Activated CD4-positive, alpha-beta T cell treated with anti-CD3 and anti-CD28 coated beads for 36 hours (primary cell): ENCODE measurements around the gene APLP1. TPM values are rescaled to one million over a fixed set of nuclear protein-coding genes. Genes with fewer than 3 reads are reported as not detected.
"Not testable (repeated sequence)": the region's sequence is repeated elsewhere in the genome, so short reads cannot be mapped to it uniquely, and the experiment has no call there.

ENCODE experiments used
- ATAC-seq: fragments of 200-7000 bp; cut with Tn5 transposase; one replicate; pipeline ENCODE4 v1.10.0; 2021; ENCODE audit warnings: mild to moderate bottlenecking, moderate library complexity
- CTCF ChIA-PET: fragments of 350-600 bp; sonication (Branson Sonifier 250); formaldehyde crosslinking; loops from one replicate; lab custom pipeline; 2021; ENCODE audit warnings: antibody characterized with exemption; lab: Charles Lee
- POLR2A ChIA-PET: fragments of 350-600 bp; sonication (Branson Sonifier 250); formaldehyde crosslinking; loops from one replicate; lab custom pipeline; 2021; ENCODE audit warnings: antibody characterized with exemption, inconsistent platforms; lab: Charles Lee
- DNase-seq: peaks from one replicate; pipeline ENCODE4 v3.0.0-alpha.2; 2020
- H3K27ac Mint-ChIP-seq: one replicate; pipeline ENCODE4 v1.8.0; 2021; ENCODE audit warnings: mixed read lengths
- H3K27me3 Mint-ChIP-seq: one replicate; pipeline ENCODE4 v1.8.0; 2021; ENCODE audit warnings: mixed read lengths
- H3K36me3 Mint-ChIP-seq: one replicate; pipeline ENCODE4 v1.8.0; 2021; ENCODE audit warnings: low read depth, mixed read lengths
- H3K4me1 Mint-ChIP-seq: one replicate; pipeline ENCODE4 v1.8.0; 2021; ENCODE audit warnings: mixed read lengths
- H3K4me3 Mint-ChIP-seq: one replicate; pipeline ENCODE4 v1.8.0; 2021; ENCODE audit warnings: mild to moderate bottlenecking, moderate library complexity, mixed read lengths
- H3K9me3 Mint-ChIP-seq: one replicate; pipeline ENCODE4 v1.8.0; 2021; ENCODE audit warnings: low read depth, mixed read lengths
- intact Hi-C, 2 experiments: fragments of 100-400 bp; cut with DNase I in 1 of 2; cut with micrococcal nuclease in 1 of 2; formaldehyde crosslinking; loops; one replicate each; pipeline versions ENCODE4 v1.14.2 to v1.15.1; 2022 to 2024; cut with DNase I, micrococcal nuclease
- total RNA-seq, 2 experiments: library from RNA; stranded (reverse); gene quantifications; one replicate each; pipeline ENCODE4 v1.2.3, GENCODE V29; 2021

Gene APLP1
- 1 to 10 TPM; 2.3 to 3.0 TPM for total RNA-seq

DNA sequence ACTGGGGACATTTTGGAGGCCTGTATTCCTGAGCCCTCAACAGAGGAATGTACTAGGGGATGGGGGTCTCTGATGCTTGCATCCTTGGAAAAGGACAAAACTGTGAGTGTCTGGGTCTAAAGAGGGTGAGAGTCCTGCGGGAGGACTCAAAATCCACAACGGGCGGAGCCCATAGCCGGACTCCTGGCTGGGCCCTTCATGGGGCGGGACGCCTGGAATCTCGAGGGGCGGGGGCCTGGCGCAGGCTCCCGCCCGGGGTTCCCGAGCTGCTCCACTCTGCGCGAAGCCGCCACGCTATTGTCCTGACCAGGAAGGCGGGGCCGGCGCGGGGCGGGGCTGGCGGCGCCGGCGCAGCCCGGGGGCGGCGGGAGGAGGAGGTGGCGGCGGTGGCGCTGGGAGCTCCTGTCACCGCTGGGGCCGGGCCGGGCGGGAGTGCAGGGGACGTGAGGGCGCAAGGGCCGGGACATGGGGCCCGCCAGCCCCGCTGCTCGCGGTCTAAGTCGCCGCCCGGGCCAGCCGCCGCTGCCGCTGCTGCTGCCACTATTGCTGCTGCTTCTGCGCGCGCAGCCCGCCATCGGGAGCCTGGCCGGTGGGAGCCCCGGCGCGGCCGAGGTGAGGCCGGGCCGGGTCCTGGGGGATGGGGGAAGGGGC lies at the start of gene APLP1:
Gene APLP1 (plus strand): TSS at position 403 of the 651 bp plus-strand sequence. CDS start 63 bp downstream, at position 466.
- CTCF ChIA-PET: no interaction called here
- Mint-ChIP-seq H3K36me3 (no peaks in the 10 kb centered on the region), H3K4me1 (peaks cover 14% of the 10 kb centered on the region), H3K27ac (no peak within 1 kb of the TSS), H3K9me3 (no peaks in the 10 kb centered on the region), H3K27me3 (peaks cover 37% of the 10 kb centered on the region), H3K4me3 (peak within 1 kb of the TSS; percentile 29)
- DNase-seq (peak; percentile 82), ATAC-seq (peak; percentile 50)
- POLR2A ChIA-PET: interaction anchor here (0.8 kb wide), 1 partner anchor 63 kb away, joined by 5 read pairs; no protein-coding TSS in a partner anchor
- intact Hi-C loops: loop anchor here in 1 of 2 experiments (1.0 kb wide), 1 partner anchor 128 kb away; no protein-coding TSS in a partner anchor

DNA sequence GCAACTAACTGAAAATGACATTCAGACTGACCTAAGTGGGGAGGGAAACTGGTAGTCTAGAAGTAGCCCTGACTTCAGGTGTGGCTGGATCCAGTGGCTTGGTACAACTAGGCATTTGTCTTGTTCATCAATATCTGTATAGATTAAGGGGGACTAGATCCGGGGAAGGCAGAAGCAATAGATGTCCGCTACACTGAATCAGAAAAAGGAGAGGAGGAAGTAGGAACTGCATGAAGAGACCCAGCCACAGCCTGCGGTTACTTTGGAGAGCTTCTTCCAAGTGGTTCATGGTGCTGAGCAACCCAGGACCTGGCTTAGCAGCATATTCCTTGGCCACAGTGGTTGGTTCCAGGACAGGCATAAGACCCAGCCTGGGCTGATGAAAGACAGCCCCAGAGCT lies 45.8 kb upstream of the APLP1 start:
- Mint-ChIP-seq H3K27me3 (peaks cover 18% of the 10 kb centered on the region), H3K9me3 (no peaks in the 10 kb centered on the region), H3K4me3 (no peak overlapping the region), H3K27ac (no peak overlapping the region), H3K4me1 (peaks cover 3% of the 10 kb centered on the region), H3K36me3 (no peaks in the 10 kb centered on the region)
- POLR2A ChIA-PET: no interaction called here
- CTCF ChIA-PET: no interaction called here
- intact Hi-C loops: no loop called here
- DNase-seq: no peak
- no peak for ATAC-seq

DNA sequence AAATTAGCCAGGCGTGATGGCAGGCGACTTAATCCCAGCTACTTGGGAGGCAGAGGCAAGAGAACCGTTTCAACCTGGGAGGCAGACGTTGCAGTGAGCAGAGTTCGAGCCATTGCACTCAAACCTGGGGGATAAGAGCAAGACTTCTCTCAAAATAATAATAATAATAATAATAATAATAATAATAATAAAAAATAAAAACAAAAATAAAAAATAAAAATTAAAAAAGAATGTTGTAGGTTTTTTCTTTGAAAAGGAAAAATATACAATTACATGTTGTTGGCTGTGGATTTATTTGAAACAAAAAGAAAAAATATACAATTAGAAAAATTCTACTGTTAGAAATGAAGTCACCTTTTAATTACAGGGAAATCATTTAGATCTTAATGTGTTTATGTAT lies 44.2 kb upstream of the APLP1 start:
- POLR2A ChIA-PET: no interaction called here
- CTCF ChIA-PET: no interaction called here
- Mint-ChIP-seq H3K27ac (no peak overlapping the region), H3K27me3 (peaks cover 22% of the 10 kb centered on the region), H3K4me3 (no peak overlapping the region), H3K9me3 (no peaks in the 10 kb centered on the region), H3K36me3 (no peaks in the 10 kb centered on the region), H3K4me1 (peaks cover 3% of the 10 kb centered on the region)
- intact Hi-C loops: no loop called here
- no peak for DNase-seq
- ATAC-seq: no peak

DNA sequence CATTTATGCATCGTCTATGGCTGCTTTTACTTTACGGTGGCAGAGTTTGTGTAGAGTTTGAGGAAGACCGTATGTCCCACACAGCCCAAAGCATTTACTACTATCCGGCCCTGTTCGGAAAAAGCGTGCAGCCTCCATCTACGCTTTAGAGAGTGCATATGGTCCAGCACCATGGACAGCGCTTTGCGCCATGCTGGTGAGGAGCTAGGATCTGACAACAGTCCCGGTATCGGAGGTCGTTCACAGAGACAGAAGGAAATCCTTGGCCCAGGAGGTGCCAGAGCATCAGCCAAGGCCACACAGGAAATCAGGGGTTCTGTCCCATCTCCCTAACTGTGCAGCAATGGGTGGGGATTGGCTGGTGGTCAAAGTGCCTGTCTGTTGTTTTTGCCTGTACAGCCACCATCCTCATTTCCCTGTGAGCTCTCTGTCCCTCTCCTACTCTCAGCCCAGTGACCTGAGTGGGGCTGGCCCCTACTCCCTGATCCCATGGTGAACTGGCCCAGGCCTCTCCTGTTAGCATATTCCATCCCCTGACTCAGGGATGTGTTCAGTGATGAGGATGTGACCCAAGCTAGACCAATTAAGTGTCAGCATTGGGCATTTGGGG lies 39.6 kb upstream of the APLP1 start:
- H3K4me1 Mint-ChIP-seq: no peaks in the 10 kb centered on the region
- no peak overlapping the region for H3K27ac Mint-ChIP-seq
- intact Hi-C loops: loop anchor here in 1 of 2 experiments (1.0 kb wide), 1 partner anchor 51 kb away; no protein-coding TSS in a partner anchor
- CTCF ChIA-PET: interaction anchor here (0.6 to 0.8 kb wide), 4 partner anchors 9 to 96 kb away, joined by 3 read pairs; partner anchors contain the start of gene LIN37
- peaks cover 30% of the 10 kb centered on the region for H3K27me3 Mint-ChIP-seq
- no peaks in the 10 kb centered on the region for H3K36me3 Mint-ChIP-seq
- DNase-seq (peak; percentile 80), ATAC-seq (peak; percentile 63)
- no peak overlapping the region for H3K4me3 Mint-ChIP-seq
- POLR2A ChIA-PET: no interaction called here
- H3K9me3 Mint-ChIP-seq: no peaks in the 10 kb centered on the region

DNA sequence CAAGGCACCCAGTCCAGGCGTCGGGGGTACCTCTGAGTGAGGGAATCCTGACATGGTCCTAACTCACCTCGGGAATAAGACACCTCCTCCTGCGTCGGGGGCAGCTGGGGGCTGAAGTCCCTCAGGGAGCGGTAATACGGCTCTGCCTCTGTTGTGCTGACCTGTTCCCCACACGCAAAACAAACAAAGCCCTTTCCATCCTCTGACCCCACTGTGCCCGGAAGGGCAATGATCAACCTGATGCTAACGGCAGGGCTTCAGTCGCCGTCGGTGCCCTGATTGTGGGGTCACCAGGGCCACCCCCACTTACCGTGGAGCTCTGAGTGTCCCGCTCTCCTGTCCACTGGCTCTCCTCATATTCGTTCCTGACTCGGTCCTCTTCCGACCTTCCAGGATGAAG lies 37.4 kb upstream of the APLP1 start:
- no peaks in the 10 kb centered on the region for H3K4me1 Mint-ChIP-seq
- H3K36me3 Mint-ChIP-seq: no peaks in the 10 kb centered on the region
- POLR2A ChIA-PET: no interaction called here
- CTCF ChIA-PET: interaction anchor here (0.5 kb wide), 1 partner anchor 323 kb away, joined by 3 read pairs; no protein-coding TSS in a partner anchor
- H3K27me3 Mint-ChIP-seq: peaks cover 32% of the 10 kb centered on the region
- no peak for DNase-seq
- H3K4me3 Mint-ChIP-seq: no peak overlapping the region
- intact Hi-C loops: no loop called here
- no peaks in the 10 kb centered on the region for H3K9me3 Mint-ChIP-seq
- no peak for ATAC-seq
- no peak overlapping the region for H3K27ac Mint-ChIP-seq

DNA sequence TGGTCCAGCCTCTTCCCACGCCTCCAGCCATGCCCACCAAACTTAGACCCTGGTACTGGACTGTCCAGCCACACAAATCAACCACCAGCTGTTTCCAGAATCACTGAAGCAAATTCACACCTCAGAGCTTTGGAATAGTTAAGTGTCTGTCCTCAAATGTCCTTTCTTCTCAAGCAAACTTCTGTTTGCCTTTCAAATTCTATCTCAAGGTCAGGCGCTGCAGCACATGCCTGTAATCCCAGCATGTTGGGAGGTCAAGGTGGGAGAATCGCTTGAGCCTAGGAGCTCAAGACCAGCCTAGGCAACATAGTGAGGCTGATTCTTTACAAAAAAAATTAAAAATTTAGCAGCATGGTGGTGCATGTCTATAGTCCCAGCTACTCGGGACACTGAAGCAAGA lies 36.3 kb upstream of the APLP1 start:
- intact Hi-C loops: no loop called here
- ChIA-PET POLR2A (no interaction called here), CTCF (no interaction called here)
- Mint-ChIP-seq H3K27me3 (peaks cover 33% of the 10 kb centered on the region), H3K36me3 (no peaks in the 10 kb centered on the region), H3K27ac (no peak overlapping the region), H3K9me3 (no peaks in the 10 kb centered on the region), H3K4me1 (no peaks in the 10 kb centered on the region), H3K4me3 (no peak overlapping the region)
- DNase-seq (no peak), ATAC-seq (no peak)

DNA sequence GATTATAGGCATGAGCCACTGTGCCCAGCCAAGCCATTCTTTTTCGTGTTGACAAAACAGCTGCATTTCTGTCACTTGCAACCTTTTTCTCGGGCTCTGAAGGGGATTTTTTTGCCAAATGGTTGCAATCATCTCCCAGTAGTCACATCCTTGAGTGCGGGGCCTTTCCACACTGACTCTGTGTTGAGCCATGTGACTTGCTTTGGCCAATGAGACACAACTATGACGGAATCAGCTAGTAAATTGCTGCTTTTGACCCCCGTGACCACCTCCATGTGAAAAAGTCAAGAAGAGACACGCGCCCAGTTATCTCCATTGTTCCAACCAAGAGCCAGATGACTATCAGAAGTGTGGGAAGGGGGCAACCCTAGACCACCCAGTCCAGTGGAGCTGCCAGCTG lies 34.4 kb upstream of the APLP1 start:
- no peak for DNase-seq
- H3K27ac Mint-ChIP-seq: no peak overlapping the region
- CTCF ChIA-PET: interaction anchor here (1.0 kb wide), 1 partner anchor 186 kb away, joined by 3 read pairs; the partner anchor contains the start of gene COX6B1
- no peak for ATAC-seq
- H3K4me3 Mint-ChIP-seq: no peak overlapping the region
- peaks cover 2% of the 10 kb centered on the region for H3K9me3 Mint-ChIP-seq
- H3K4me1 Mint-ChIP-seq: no peaks in the 10 kb centered on the region
- POLR2A ChIA-PET: no interaction called here
- intact Hi-C loops: no loop called here
- H3K27me3 Mint-ChIP-seq: peaks cover 25% of the 10 kb centered on the region
- no peaks in the 10 kb centered on the region for H3K36me3 Mint-ChIP-seq

DNA sequence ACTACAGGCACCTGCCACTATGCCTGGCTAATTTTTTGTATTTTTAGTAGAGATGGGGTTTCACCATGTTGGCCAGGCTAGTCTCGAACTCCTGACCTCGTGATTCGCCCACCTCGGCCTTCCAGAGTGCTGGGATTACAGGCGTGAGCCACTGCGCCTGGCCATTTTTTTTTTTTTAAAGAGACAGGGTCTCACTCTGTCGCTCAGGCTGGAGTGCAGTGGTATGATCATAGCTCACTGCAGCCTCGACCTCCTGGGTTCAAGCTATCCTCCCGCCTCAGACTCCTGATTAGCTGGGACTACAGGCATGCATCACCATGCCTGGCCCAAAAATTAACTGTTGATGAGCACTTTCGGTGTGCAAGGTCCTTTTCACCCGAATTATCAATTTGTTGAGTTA lies 32.3 kb upstream of the APLP1 start:
- intact Hi-C loops, DNase-seq, ATAC-seq, H3K27ac Mint-ChIP-seq, POLR2A ChIA-PET, H3K4me3 Mint-ChIP-seq, H3K4me1 Mint-ChIP-seq, H3K9me3 Mint-ChIP-seq, H3K36me3 Mint-ChIP-seq: not testable (repeated sequence)
- H3K27me3 Mint-ChIP-seq: peaks cover 20% of the 10 kb centered on the region
- CTCF ChIA-PET: interaction anchor here (1.1 kb wide), 1 partner anchor 17 kb away, joined by 3 read pairs; no protein-coding TSS in a partner anchor

DNA sequence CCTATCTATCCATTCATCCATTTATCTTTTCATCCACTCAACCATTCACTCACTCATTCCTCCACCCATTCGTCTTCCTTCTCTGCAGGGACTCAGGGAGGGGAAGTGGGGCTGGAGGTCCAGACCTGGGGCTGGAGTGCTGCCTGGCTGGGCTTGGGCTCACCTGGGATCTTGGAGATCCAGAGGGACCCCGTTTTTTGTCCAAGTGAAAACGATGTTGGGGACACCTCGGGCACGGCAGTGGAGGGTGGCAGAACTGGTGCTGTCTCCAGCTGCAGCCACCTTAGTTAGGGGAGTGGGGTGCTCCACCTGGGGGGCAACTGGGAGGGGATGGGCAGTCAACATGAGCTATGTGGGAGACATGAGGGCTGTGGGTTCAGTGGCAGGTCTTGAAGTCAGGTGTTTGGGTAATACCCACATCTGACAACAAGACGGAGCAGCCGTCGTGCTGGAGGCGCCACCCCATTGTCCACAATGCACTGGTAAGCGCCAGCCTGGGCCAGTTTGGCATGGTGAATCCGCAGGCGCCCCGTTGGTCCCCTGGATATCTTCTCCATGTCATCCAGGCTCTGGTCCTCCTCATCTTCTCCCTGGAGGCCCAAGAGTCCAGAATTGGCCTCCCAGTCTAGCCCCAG lies 26.3 kb upstream of the APLP1 start:
- H3K36me3 Mint-ChIP-seq: no peaks in the 10 kb centered on the region

DNA sequence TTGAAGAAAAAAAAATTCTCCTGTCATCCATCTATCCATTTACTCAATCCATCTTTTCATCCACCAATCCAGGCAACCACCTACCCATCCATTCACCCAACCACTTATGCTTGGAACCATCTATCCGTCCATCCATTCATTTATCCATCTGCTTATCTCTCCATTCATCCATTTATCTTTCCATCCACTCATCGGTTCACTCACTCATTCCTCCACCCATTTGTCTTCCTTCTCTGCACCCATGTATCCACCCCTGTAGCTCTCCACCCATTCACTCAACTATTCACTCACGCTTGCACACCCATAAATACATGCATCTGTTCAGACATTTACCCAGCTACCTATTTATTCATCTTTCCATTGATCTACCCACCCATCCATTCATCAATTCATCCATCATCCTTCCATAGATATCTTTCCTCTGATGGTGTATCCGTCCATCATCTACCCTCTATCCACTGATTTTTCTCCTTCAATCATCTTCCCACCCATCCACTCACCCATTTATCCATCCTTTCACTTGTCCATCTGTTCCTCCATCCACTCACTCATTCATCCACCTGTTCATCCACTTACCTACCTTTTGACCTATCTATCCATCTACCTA lies 25.6 kb upstream of the APLP1 start:
- Mint-ChIP-seq H3K36me3 (no peaks in the 10 kb centered on the region), H3K9me3 (peaks cover 3% of the 10 kb centered on the region), H3K4me1 (peaks cover 16% of the 10 kb centered on the region), H3K27ac (no peak overlapping the region), H3K27me3 (peaks cover 46% of the 10 kb centered on the region), H3K4me3 (no peak overlapping the region)
- DNase-seq (no peak), ATAC-seq (no peak)
- CTCF ChIA-PET: no interaction called here
- POLR2A ChIA-PET: no interaction called here
- intact Hi-C loops: no loop called here

More for the DNA sequence above, 26.3 kb upstream of the APLP1 start:
- no peak overlapping the region for H3K27ac Mint-ChIP-seq
- ChIA-PET POLR2A (no interaction called here), CTCF (no interaction called here)
- DNase-seq (no peak), ATAC-seq (no peak)
- H3K4me3 Mint-ChIP-seq: no peak overlapping the region
- peaks cover 16% of the 10 kb centered on the region for H3K4me1 Mint-ChIP-seq
- intact Hi-C loops: no loop called here
- peaks cover 3% of the 10 kb centered on the region for H3K9me3 Mint-ChIP-seq
- peaks cover 45% of the 10 kb centered on the region for H3K27me3 Mint-ChIP-seq

DNA sequence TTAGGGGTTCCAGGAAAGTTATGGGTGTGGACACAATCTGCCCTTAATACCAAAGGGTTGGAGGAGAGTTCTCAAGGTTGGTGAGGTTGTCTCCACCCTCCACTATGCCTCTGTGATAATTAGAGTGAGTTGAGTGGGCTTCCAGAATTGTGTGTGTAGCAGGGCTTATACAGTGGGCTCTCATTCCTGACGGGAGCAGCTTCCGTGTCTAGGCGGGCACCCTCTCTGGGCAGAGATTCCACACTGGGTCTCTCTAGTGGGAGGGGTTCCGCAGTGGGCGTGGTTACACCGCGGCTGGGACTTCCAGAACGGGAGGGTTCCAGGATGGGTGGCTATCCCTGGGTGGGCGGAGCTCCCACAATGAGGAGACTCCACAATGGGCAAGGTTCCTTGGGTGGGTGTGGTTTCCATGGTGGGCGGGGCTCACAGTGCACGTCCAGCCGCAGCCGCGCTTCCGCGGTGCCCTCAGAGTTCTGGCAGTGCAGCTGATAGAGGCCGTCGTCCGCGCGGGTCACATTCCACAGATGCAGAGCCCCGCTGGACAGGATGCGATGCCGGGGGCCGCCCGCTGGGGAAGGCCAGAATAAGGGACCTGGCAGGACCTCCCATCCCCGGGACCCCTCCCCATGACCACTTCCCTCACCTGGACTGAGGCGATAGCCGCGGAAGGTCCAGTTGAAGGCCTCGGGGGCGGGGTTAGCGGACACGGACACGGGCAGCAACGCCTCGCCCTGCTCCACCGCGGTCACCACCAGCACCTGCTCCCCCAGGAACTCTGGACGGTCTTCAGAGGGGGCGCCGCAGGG lies 24.5 kb upstream of the APLP1 start:
- Mint-ChIP-seq H3K4me3 (no peak overlapping the region), H3K27me3 (peaks cover 54% of the 10 kb centered on the region), H3K27ac (no peak overlapping the region), H3K9me3 (peaks cover 2% of the 10 kb centered on the region), H3K36me3 (no peaks in the 10 kb centered on the region), H3K4me1 (peaks cover 16% of the 10 kb centered on the region)
- ChIA-PET CTCF (interaction anchor here (0.6 kb wide), 1 partner anchor 16 kb away, joined by 3 read pairs; no protein-coding TSS in a partner anchor), POLR2A (no interaction called here)
- DNase-seq (peak; percentile 40), ATAC-seq (no peak)
- intact Hi-C loops: no loop called here
